RWPE2 (cell line): Measurements from ENCODE around the gene SLC44A2.

Experiments
- ATAC-seq: fragments of 200-7000 bp; cut with Tn5 transposase; 3 replicates; pipeline ENCODE4 v1.9.1; 2021; ENCODE audit warnings: low read depth
- DNase-seq: peaks from one replicate; pipeline ENCODE4 v3.0.0-alpha.2; 2020; ENCODE audit warnings: low spot score
- H3K27ac ChIP-seq: fragments of 450-650 bp; 2 replicates; pipeline ENCODE4 v1.5.1; 2017; ENCODE audit warnings: mild to moderate bottlenecking; ENCODE audit not compliant: poor library complexity, severe bottlenecking
- H3K27me3 ChIP-seq: fragments of 250-450 bp; sonication (Bioruptor Pico); 2 replicates; pipeline ENCODE4 v1.5.1; 2021; ENCODE audit warnings: mild to moderate bottlenecking, moderate library complexity; ENCODE audit not compliant: insufficient read depth, poor library complexity, severe bottlenecking
- H3K36me3 ChIP-seq: fragments of 250-450 bp; sonication (Bioruptor Pico); 2 replicates; pipeline ENCODE4 v1.5.1; 2020; ENCODE audit warnings: low read depth, mild to moderate bottlenecking, moderate library complexity
- H3K4me1 ChIP-seq: fragments of 250-450 bp; sonication (Bioruptor Pico); 2 replicates; pipeline ENCODE4 v1.5.1; 2021; ENCODE audit warnings: mild to moderate bottlenecking, moderate library complexity; ENCODE audit not compliant: insufficient read depth, poor library complexity, severe bottlenecking
- H3K4me3 ChIP-seq: fragments of 250-450 bp; sonication (Bioruptor Pico); 2 replicates; pipeline ENCODE4 v1.5.1; 2021; ENCODE audit warnings: mild to moderate bottlenecking, moderate library complexity; ENCODE audit not compliant: severe bottlenecking
- H3K9me3 ChIP-seq: fragments of 250-450 bp; sonication (Bioruptor Pico); 2 replicates; pipeline ENCODE4 v1.5.1; 2021; ENCODE audit warnings: mild to moderate bottlenecking, moderate library complexity; ENCODE audit not compliant: severe bottlenecking
- CTCF ChIP-seq: fragments of 450-650 bp; IDR thresholded peaks from one replicate; pipeline ENCODE4 v1.5.1; 2017; ENCODE audit warnings: mild to moderate bottlenecking, moderate library complexity; ENCODE audit not compliant: poor library complexity, severe bottlenecking

The SLC44A2 gene

GRCh38 chr19:10639836-10640235 lies 14.5 kb downstream of the SLC44A2 start:
- TF ChIP-seq CTCF, result no peak

GRCh38 chr19:10640361-10640760 lies 15.0 kb downstream of the SLC44A2 start:
- H3K4me1 ChIP-seq, result no peaks in the 10 kb centered on the region
- no peaks in the 10 kb centered on the region for H3K9me3 ChIP-seq
- H3K27me3 ChIP-seq, result no peaks in the 10 kb centered on the region
- DNase-seq (no peak), ATAC-seq (no peak)
- H3K36me3 ChIP-seq, result peaks cover 70% of the 10 kb centered on the region
- TF ChIP-seq CTCF, result no peak
- H3K4me3 ChIP-seq, result no peak overlapping the region
- H3K27ac ChIP-seq, result no peak overlapping the region

More at GRCh38 chr19:10639836-10640235, 14.5 kb downstream of the SLC44A2 start:
- no peaks in the 10 kb centered on the region for H3K9me3 ChIP-seq
- DNase-seq, result no peak
- ATAC-seq, result no peak
- no peaks in the 10 kb centered on the region for H3K4me1 ChIP-seq
- H3K27me3 ChIP-seq, result no peaks in the 10 kb centered on the region
- H3K36me3 ChIP-seq, result peaks cover 76% of the 10 kb centered on the region
- no peak overlapping the region for H3K27ac ChIP-seq
- H3K4me3 ChIP-seq, result no peak overlapping the region

GRCh38 chr19:10641248-10641647 lies 15.9 kb downstream of the SLC44A2 start:
- DNase-seq, result no peak
- no peak for ATAC-seq
- no peak overlapping the region for H3K27ac ChIP-seq
- no peaks in the 10 kb centered on the region for H3K27me3 ChIP-seq
- H3K36me3 ChIP-seq, result peaks cover 63% of the 10 kb centered on the region
- no peak overlapping the region for H3K4me3 ChIP-seq
- no peak for TF ChIP-seq CTCF
- H3K4me1 ChIP-seq, result no peaks in the 10 kb centered on the region
- no peaks in the 10 kb centered on the region for H3K9me3 ChIP-seq

- TF ChIP-seq CTCF, result no peak
- no peak overlapping the region for H3K27ac ChIP-seq
These were observed 17.3 kb downstream of the SLC44A2 start for GRCh38 chr19:10642473-10643171.

More at GRCh38 chr19:10642473-10643171, 17.3 kb downstream of the SLC44A2 start:
- no peak overlapping the region for H3K4me3 ChIP-seq
- H3K9me3 ChIP-seq, result no peaks in the 10 kb centered on the region
- H3K27me3 ChIP-seq, result no peaks in the 10 kb centered on the region
- peaks cover 49% of the 10 kb centered on the region for H3K36me3 ChIP-seq
- H3K4me1 ChIP-seq, result no peaks in the 10 kb centered on the region
- DNase-seq (no peak), ATAC-seq (no peak)
